HepG2 (cell line): ENCODE measurements around the gene UBE2O. TPM values are rescaled to one million over a fixed set of nuclear protein-coding genes. Genes with fewer than 3 reads are reported as not detected.

Experiments used
- ARNT ChIP-seq: fragments of 450-650 bp; IDR thresholded peaks from 2 replicates; pipeline ENCODE4 v1.6.1; 2017
- ATAD3A ChIP-seq: sonication (generic); formaldehyde crosslinking; IDR thresholded peaks from 2 replicates; pipeline ENCODE4 v1.4.0; 2020; ENCODE audit warnings: missing genetic modification reagents
- GLI4 ChIP-seq: sonication (generic); formaldehyde crosslinking; IDR thresholded peaks from 2 replicates; pipeline ENCODE4 v1.5.1; 2020; ENCODE audit warnings: missing genetic modification reagents, mild to moderate bottlenecking, moderate library complexity, borderline replicate concordance
- HOXA5 ChIP-seq: sonication (generic); formaldehyde crosslinking; IDR thresholded peaks from 2 replicates; pipeline ENCODE4 v1.4.0; 2020; ENCODE audit warnings: missing genetic modification reagents
- MEIS1 ChIP-seq: sonication (generic); formaldehyde crosslinking; IDR thresholded peaks from 2 replicates; pipeline ENCODE4 v1.9.0; 2021; ENCODE audit warnings: mild to moderate bottlenecking, missing genetic modification reagents, moderate library complexity, borderline replicate concordance
- MLX ChIP-seq: IDR thresholded peaks from 2 replicates; pipeline ENCODE4 v1.6.1; 2016
- SATB2 ChIP-seq: sonication (generic); formaldehyde crosslinking; IDR thresholded peaks from 2 replicates; pipeline ENCODE4 v1.5.0; 2020; ENCODE audit warnings: missing genetic modification reagents
- THYN1 ChIP-seq: sonication (generic); formaldehyde crosslinking; IDR thresholded peaks from 2 replicates; pipeline ENCODE4 v1.8.1; 2023; ENCODE audit warnings: low read depth, mild to moderate bottlenecking, moderate library complexity, missing genetic modification reagents, borderline replicate concordance
- ZBTB39 ChIP-seq: sonication (generic); formaldehyde crosslinking; IDR thresholded peaks from 2 replicates; pipeline ENCODE4 v1.5.0; 2020; ENCODE audit warnings: missing genetic modification reagents
- ZNF276 ChIP-seq: sonication (generic); formaldehyde crosslinking; IDR thresholded peaks from 2 replicates; pipeline ENCODE4 v1.4.0; 2020; ENCODE audit warnings: mild to moderate bottlenecking, low read depth, missing genetic modification reagents
- ZNF329 ChIP-seq: sonication (generic); formaldehyde crosslinking; IDR thresholded peaks from 2 replicates; pipeline ENCODE4 v1.9.0; 2021; ENCODE audit warnings: low read depth, mild to moderate bottlenecking, missing genetic modification reagents
- ZNF331 ChIP-seq: sonication (generic); formaldehyde crosslinking; IDR thresholded peaks from 2 replicates; pipeline ENCODE4 v1.4.0; 2020; ENCODE audit warnings: missing genetic modification reagents
- ZNF407 ChIP-seq: sonication (generic); formaldehyde crosslinking; IDR thresholded peaks from one replicate; pipeline ENCODE4 v1.5.1; 2020; ENCODE audit warnings: mild to moderate bottlenecking, missing genetic modification reagents; ENCODE audit errors: not compliant biosample characterization
- polyA plus RNA-seq, 8 experiments: library from polyadenylated mRNA; depleted of rRNA in 3 of 8; stranded (reverse) in 7 of 8; unstranded in 1 of 8; fragments of >200 nt; fragmentation: Illumina TruSeq in 4 of 8; extraction: Trizol in 4 of 8; gene quantifications; 2 replicates each; pipeline versions ENCODE4 v1.2.1 to v1.2.3, GENCODE V29; 2011 to 2016; ENCODE audit warnings: low read depth in 4 of 8, missing spikeins in 1 of 8, mixed read lengths in 1 of 8; ENCODE audit not compliant: insufficient read depth in 1 of 8
- total RNA-seq, 5 experiments: library from RNA; depleted of rRNA; stranded (reverse); fragments of >200 nt; fragmentation: Illumina TruSeq; extraction: Trizol; gene quantifications; 2 replicates each; pipeline ENCODE4 v1.2.3, GENCODE V29; 2016; ENCODE audit warnings: low read depth in 1 of 5

The UBE2O gene
- total and polyA plus RNA-seq, 2 of the 13 experiments (the other 11 are each of a cell fraction or from before 2014, with no cell fraction given): 21.5 to 23.5 TPM

GRCh38 chr17:76382803-76383545 lies 70.0 kb downstream of the UBE2O start (continued):
- TF ChIP-seq ZNF407 (CRISPR knock-in tag) (peak; percentile 73), ZNF276 (CRISPR knock-in tag) (0 out of 2 replicates have a peak, but pooled peaks have one; percentile 5), MEIS1 (CRISPR knock-in tag) (peak; percentile 36; the same call in 1 of the 2 replicates), THYN1 (CRISPR knock-in tag) (no peak), ZBTB39 (CRISPR knock-in tag) (peak; percentile 89; the same call in 1 of the 2 replicates), ATAD3A (CRISPR knock-in tag) (no peak), ZNF331 (no peak), GLI4 (no peak; the same call in 1 of the 2 replicates), ARNT (no peak), MLX (CRISPR knock-in tag) (peak; percentile 15; the same call in 1 of the 2 replicates), ZNF329 (CRISPR knock-in tag) (no peak), SATB2 (CRISPR knock-in tag) (0 out of 2 replicates have a peak, but pooled peaks have one; percentile 17), HOXA5 (CRISPR knock-in tag) (peak; percentile 77; the same call in 1 of the 2 replicates)
